ENCODE results near the gene PDLIM5. TPM values are rescaled to one million over a fixed set of nuclear protein-coding genes. Genes with fewer than 3 reads are reported as not detected.

PDLIM5 gene
- total and polyA plus RNA-seq, 2 of the 8 experiments (the other 6 are each of a cell fraction or from before 2014, with no cell fraction given): 37.3 to 62.1 TPM

DNA sequence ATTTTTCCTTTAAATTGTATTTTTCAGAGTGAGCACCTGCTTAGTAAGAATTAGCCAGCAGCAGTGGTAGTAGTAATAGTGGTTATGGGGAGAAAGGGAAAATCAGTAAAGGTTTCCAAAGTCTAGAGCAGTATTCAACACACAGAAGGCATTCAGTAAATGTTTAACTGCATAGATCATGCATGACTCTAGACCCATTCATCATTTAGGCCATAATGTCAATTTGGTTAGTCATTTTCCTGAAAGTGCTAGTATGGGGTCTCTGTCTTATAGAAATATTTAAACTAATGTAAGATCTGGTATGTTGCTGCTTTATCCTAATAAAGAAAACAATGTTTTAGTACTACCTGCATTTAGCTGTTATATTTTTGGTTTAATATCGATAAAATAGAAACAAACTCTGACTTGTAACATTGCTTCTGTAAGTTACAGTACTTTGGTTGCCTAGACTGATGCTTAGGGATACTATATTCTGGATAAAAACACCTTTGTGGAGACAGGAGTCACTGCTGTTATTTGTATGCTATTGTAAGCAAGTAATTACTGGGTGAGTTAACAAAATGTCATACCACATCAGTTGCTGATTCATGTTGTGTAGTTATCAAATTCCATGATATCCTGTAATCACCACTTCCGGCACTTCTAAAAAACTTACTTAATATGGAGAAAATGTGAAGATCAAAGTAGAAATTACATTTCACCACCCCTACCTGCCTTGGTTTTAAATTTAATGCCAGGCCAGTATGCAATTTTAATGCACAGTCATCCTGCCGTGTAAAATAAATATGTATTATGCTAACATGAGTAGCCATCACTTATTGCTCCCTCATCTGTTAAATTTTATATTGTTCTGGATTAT lies 190.2 kb downstream of the PDLIM5 start:
- Histone ChIP-seq H3K4me1 (replicated peaks in 1 of 4; ENCODE audit: control insufficient read depth in 3 of 4, insufficient read depth in 4 of 4, low read length in 3 of 4) (no peaks in the 10 kb centered on the region), H3K23ac (ENCODE audit: insufficient read length) (no peak overlapping the region), H3K79me2 (ENCODE audit: control insufficient read depth in 1 of 2, insufficient read depth in 2 of 2, low read length in 2 of 2) (no peaks in the 10 kb centered on the region), H3K36me3 (ENCODE audit: control insufficient read depth in 2 of 4, insufficient read depth in 4 of 4, low read length in 3 of 4) (peaks cover 0 to 4% (median 0%) of the 10 kb centered on the region in 4 experiments; a peak in 1 of 8 replicates), H4K5ac (ENCODE audit: insufficient read length, low read depth, low read length) (no peak overlapping the region), H2BK12ac (ENCODE audit: low read depth, low read length) (no peak overlapping the region), H3K23me2 (ENCODE audit: low read depth, low read length) (no peaks in the 10 kb centered on the region), H3K9me3 (ENCODE audit: insufficient read depth in 2 of 2, low read depth in 1 of 2, low read length in 1 of 2) (no peaks in the 10 kb centered on the region), H3K56ac (replicated peaks; ENCODE audit: insufficient read length, low read depth, low read length) (no peak overlapping the region), H3K4ac (replicated peaks; ENCODE audit: insufficient read length, low read depth, low read length) (no peak overlapping the region), H2BK20ac (ENCODE audit: low read length) (no peak overlapping the region), H4K20me1 (replicated peaks in 1 of 2; ENCODE audit: control insufficient read depth in 1 of 2, insufficient read depth in 2 of 2, low read length in 2 of 2) (peaks cover 0 to 1% of the 10 kb centered on the region in 2 experiments), H3K27ac (ENCODE audit: low read depth, low read length) (no peak overlapping the region), H2AFZ (ENCODE audit: low read length) (no peak overlapping the region), H4K8ac (ENCODE audit: extremely low read depth, insufficient read depth, low read length) (no peak overlapping the region), H3K18ac (ENCODE audit: extremely low read depth, low read length) (no peak overlapping the region), H3K14ac (ENCODE audit: insufficient read length) (no peak overlapping the region), H3K4me2 (ENCODE audit: insufficient read depth in 1 of 2, low read depth in 2 of 2, low read length in 2 of 2) (no peak overlapping the region), H2AK5ac (ENCODE audit: low read depth, low read length) (no peak overlapping the region), H2BK15ac (ENCODE audit: low read length) (no peak overlapping the region), H4K91ac (replicated peaks; ENCODE audit: insufficient read length, low read length) (no peak overlapping the region), H2BK5ac (ENCODE audit: low read depth, low read length) (no peak overlapping the region), H2BK120ac (replicated peaks; ENCODE audit: low read depth, low read length) (no peak overlapping the region), H3K9ac (replicated peaks in 1 of 4; ENCODE audit: extremely low read depth in 1 of 4, low read depth in 3 of 4, low read length in 3 of 4) (no peak overlapping the region), H3K27me3 (replicated peaks in 1 of 4; ENCODE audit: control insufficient read depth in 3 of 4, extremely low read depth in 1 of 4, insufficient read depth in 3 of 4, low read length in 3 of 4) (no peaks in the 10 kb centered on the region), H3K4me3 (ENCODE audit: extremely low read depth in 1 of 4, insufficient read depth in 2 of 4, low read depth in 3 of 4, low read length in 4 of 4) (no peak overlapping the region), H3K79me1 (ENCODE audit: low read depth, low read length) (no peaks in the 10 kb centered on the region)
- 93% methylated on average over 3 of the region's 3 CpGs; no CpG with 5 or more reads in 1 of the 2 experiments for WGBS, 2 experiments (ENCODE audit: extremely low coverage in 1 of 2, insufficient coverage in 1 of 2, insufficient read length in 1 of 2, insufficient replicate concordance in 2 of 2, low coverage in 1 of 2, low lambda C conversion rate in 2 of 2, missing lambda C conversion rate in 1 of 2)
- ChIA-PET CTCF (ENCODE audit: partially characterized antibody) (no interaction called here), POLR2A (ENCODE audit: partially characterized antibody) (interaction anchor here (1.0 kb wide), 1 partner anchor 17 kb away, joined by 3 read pairs; no protein-coding TSS in a partner anchor)
- DNase-seq (ENCODE audit: low read depth in 1 of 2, low spot score in 2 of 2) (no peak), FAIRE-seq (no peak)
- no peak for TF ChIP-seq GABPA (IDR thresholded peaks at IDR 0.05; ENCODE audit: borderline replicate concordance, insufficient read depth, low read length)
- no peak for TF ChIP-seq JUND (IDR thresholded peaks at IDR 0.05; ENCODE audit: low read length)
- no peak for TF ChIP-seq CHD1 (IDR thresholded peaks at IDR 0.05; ENCODE audit: low read depth, low read length)
- no peak for TF ChIP-seq HDAC6 (IDR thresholded peaks at IDR 0.05; ENCODE audit: low read depth, low read length)
- no peak for TF ChIP-seq EGR1 (IDR thresholded peaks at IDR 0.05; ENCODE audit: borderline replicate concordance, low read depth, low read length)
- TF ChIP-seq MAFK (IDR thresholded peaks at IDR 0.05; ENCODE audit: low read depth, low read length): no peak
- no peak for TF ChIP-seq POLR2A (IDR thresholded peaks at IDR 0.05; ENCODE audit: control extremely low read depth in 1 of 2, low read depth in 2 of 2, low read length in 2 of 2)
- no peak for TF ChIP-seq GTF2F1 (IDR thresholded peaks at IDR 0.05; ENCODE audit: borderline replicate concordance, low read depth, low read length)
- TF ChIP-seq TCF12 (IDR thresholded peaks at IDR 0.05; ENCODE audit: low read depth, low read length): no peak
- TF ChIP-seq NANOG (IDR thresholded peaks at IDR 0.05; ENCODE audit: insufficient read depth, low read depth, low read length, poor library complexity, severe bottlenecking): no peak
- no peak for TF ChIP-seq CTBP2 (IDR thresholded peaks at IDR 0.05; ENCODE audit: borderline replicate concordance, insufficient read depth, insufficient read length, low read length)
- TF ChIP-seq FOSL1 (IDR thresholded peaks at IDR 0.05; ENCODE audit: insufficient read depth, low read depth, low read length): no peak

Measured in H1 (cell line).